ENCODE measurements around the gene ABCC11. TPM values are rescaled to one million over a fixed set of nuclear protein-coding genes. Genes with fewer than 3 reads are reported as not detected.

ABCC11 gene
- polyA plus RNA-seq, 2 of the 4 experiments (the other 2 are of a cell fraction), result 0.19 to 0.21 TPM

- WGBS (ENCODE audit: missing lambda C conversion rate), result 76% methylated on average over 7 of the region's 9 CpGs
- H3K4me2 ChIP-seq, result no peak overlapping the region
- no peak for DNase-seq (ENCODE audit: low read depth in 1 of 2, low spot score in 1 of 2)
- no peak overlapping the region for H3K27ac ChIP-seq
- no peaks in the 10 kb centered on the region for H3K9me3 ChIP-seq
- POLR2A ChIA-PET, result no interaction called here
- no peak for FAIRE-seq
- ATAC-seq, result no peak
- CTCF ChIA-PET, result interaction anchor here (0.6 to 2.0 kb wide), 2 partner anchors 12 to 16 kb away, joined by 3 to 6 read pairs; no protein-coding TSS in a partner anchor
- no peak overlapping the region for H3K4me3 ChIP-seq
- no peak for TF ChIP-seq EHMT2 (IDR thresholded peaks at IDR 0.05; ENCODE audit: low read depth)
- TF ChIP-seq CHD2 (IDR thresholded peaks at IDR 0.05; ENCODE audit: low read length, partially characterized antibody), result no peak
- TF ChIP-seq MAZ (IDR thresholded peaks at IDR 0.05; ENCODE audit: borderline replicate concordance, low read depth, low read length), result no peak
- no peaks in the 10 kb centered on the region for H3K4me1 ChIP-seq
These were observed 66.4 kb downstream of the ABCC11 start for GRCh38 chr16:48180868-48181480.

- Histone ChIP-seq H3K9me3 (no peaks in the 10 kb centered on the region), H3K4me2 (no peak overlapping the region), H3K4me1 (no peaks in the 10 kb centered on the region), H3K27ac (no peak overlapping the region), H3K4me3 (no peak overlapping the region)
- TF ChIP-seq GATA3 (IDR thresholded peaks at IDR 0.05; ENCODE audit: borderline replicate concordance), result no peak
- no peak for TF ChIP-seq RNF2 (IDR thresholded peaks at IDR 0.05; ENCODE audit: borderline replicate concordance, low read depth)
- no peak for TF ChIP-seq KDM5A (IDR thresholded peaks at IDR 0.05)
- TF ChIP-seq REST (IDR thresholded peaks at IDR 0.05), result no peak
- TF ChIP-seq SMC3 (IDR thresholded peaks at IDR 0.05), result no peak
- TF ChIP-seq BCL3 (IDR thresholded peaks at IDR 0.05), result no peak
- TF ChIP-seq HOXB13 (CRISPR knock-in tag; IDR thresholded peaks at IDR 0.05; ENCODE audit: low read depth), result no peak
- TF ChIP-seq ZC3H11A (IDR thresholded peaks at IDR 0.05), result no peak
- TF ChIP-seq HDAC2 (IDR thresholded peaks at IDR 0.05), result no peak
- TF ChIP-seq, protein P1, sequence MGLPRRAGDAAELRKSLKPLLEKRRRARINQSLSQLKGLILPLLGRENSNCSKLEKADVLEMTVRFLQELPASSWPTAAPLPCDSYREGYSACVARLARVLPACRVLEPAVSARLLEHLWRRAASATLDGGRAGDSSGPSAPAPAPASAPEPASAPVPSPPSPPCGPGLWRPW (IDR thresholded peaks at IDR 0.05), result no peak
- TF ChIP-seq EHMT2 (IDR thresholded peaks at IDR 0.05; ENCODE audit: low read depth), result no peak
- no peak for TF ChIP-seq RAD21 (conservative IDR thresholded peaks at IDR 0.05 in 1 of 2, IDR thresholded peaks at IDR 0.05 in 1 of 2)
- no peak for TF ChIP-seq TP53 (CRISPR knock-in tag; IDR thresholded peaks at IDR 0.05)
- TF ChIP-seq, protein P2, sequence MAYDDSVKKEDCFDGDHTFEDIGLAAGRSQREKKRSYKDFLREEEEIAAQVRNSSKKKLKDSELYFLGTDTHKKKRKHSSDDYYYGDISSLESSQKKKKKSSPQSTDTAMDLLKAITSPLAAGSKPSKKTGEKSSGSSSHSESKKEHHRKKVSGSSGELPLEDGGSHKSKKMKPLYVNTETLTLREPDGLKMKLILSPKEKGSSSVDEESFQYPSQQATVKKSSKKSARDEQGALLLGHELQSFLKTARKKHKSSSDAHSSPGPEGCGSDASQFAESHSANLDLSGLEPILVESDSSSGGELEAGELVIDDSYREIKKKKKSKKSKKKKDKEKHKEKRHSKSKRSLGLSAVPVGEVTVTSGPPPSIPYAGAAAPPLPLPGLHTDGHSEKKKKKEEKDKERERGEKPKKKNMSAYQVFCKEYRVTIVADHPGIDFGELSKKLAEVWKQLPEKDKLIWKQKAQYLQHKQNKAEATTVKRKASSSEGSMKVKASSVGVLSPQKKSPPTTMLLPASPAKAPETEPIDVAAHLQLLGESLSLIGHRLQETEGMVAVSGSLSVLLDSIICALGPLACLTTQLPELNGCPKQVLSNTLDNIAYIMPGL (CRISPR knock-in tag; IDR thresholded peaks at IDR 0.05; ENCODE audit: borderline replicate concordance), result no peak
- TF ChIP-seq BHLHE40 (IDR thresholded peaks at IDR 0.05; ENCODE audit: low read depth, low read length), result no peak
- no peak for TF ChIP-seq E2F6 (IDR thresholded peaks at IDR 0.05; ENCODE audit: borderline replicate concordance, low read depth)
- ATAC-seq (no peak; a peak in 1 of 6 replicates), DNase-seq (ENCODE audit: low read depth in 1 of 2, low spot score in 1 of 2) (no peak), FAIRE-seq (no peak)
- POLR2A ChIA-PET, result no interaction called here
- CTCF ChIA-PET, result interaction anchor here (0.5 to 3.8 kb wide), 2 partner anchors 12 to 1248 kb away, joined by 3 to 29 read pairs; no protein-coding TSS in a partner anchor
- WGBS (ENCODE audit: missing lambda C conversion rate), result 86% methylated on average over 20 of the region's 20 CpGs
These were observed 70.5 kb downstream of the ABCC11 start for GRCh38 chr16:48176635-48177408.
